ENCODE data around the gene ENOPH1. TPM values are rescaled to one million over a fixed set of nuclear protein-coding genes. Genes with fewer than 3 reads are reported as not detected.
"Not testable (repeated sequence)": the region's sequence is repeated elsewhere in the genome, so short reads cannot be mapped to it uniquely, and the experiment has no call there.

Gene ENOPH1
- total RNA-seq, 1 experiment from 2014 or later, result 78.3 TPM

DNA sequence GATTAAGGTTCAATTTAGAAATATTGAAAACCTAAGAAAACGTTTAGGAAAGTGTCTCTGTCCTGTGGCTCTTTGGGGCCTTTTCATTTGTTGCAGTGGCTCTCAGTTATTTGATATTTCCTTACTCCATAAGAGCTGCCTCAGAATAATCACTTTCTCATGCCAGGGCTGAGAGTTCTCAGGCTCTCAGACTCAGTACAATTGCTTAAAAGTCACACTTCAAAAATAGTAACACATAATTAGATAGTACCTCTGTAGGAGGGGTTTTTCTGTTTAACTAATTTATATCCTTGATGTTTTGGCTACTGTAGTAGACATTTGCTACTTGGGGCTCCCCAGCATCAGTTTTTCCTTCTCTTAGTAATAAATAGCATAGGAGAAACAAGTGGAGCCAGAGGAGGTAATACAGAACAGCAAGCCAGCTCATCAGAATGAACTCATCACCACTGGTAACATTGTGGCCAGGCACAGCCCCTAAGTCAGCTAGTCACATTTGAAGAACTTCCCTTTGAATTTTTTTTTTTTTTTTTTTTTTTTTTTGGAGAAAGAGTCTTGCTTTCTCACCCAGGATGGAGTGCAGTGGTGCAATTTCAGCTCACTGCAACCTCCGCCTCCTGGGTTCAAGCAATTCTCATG lies 48.6 kb upstream of the ENOPH1 start:
- Mint-ChIP-seq H3K27me3 (ENCODE audit: low read depth) (peaks cover 9% of the 10 kb centered on the region), H3K27ac (no peak overlapping the region), H3K4me3 (no peak overlapping the region), H3K4me1 (no peaks in the 10 kb centered on the region), H3K36me3 (peaks cover 18% of the 10 kb centered on the region), H3K9me3 (peaks cover 26% of the 10 kb centered on the region)
- ATAC-seq, result no peak
- no peak for TF ChIP-seq SMAD4 (CRISPR knock-in tag; IDR thresholded peaks at IDR 0.05)
- TF ChIP-seq, protein P1, sequence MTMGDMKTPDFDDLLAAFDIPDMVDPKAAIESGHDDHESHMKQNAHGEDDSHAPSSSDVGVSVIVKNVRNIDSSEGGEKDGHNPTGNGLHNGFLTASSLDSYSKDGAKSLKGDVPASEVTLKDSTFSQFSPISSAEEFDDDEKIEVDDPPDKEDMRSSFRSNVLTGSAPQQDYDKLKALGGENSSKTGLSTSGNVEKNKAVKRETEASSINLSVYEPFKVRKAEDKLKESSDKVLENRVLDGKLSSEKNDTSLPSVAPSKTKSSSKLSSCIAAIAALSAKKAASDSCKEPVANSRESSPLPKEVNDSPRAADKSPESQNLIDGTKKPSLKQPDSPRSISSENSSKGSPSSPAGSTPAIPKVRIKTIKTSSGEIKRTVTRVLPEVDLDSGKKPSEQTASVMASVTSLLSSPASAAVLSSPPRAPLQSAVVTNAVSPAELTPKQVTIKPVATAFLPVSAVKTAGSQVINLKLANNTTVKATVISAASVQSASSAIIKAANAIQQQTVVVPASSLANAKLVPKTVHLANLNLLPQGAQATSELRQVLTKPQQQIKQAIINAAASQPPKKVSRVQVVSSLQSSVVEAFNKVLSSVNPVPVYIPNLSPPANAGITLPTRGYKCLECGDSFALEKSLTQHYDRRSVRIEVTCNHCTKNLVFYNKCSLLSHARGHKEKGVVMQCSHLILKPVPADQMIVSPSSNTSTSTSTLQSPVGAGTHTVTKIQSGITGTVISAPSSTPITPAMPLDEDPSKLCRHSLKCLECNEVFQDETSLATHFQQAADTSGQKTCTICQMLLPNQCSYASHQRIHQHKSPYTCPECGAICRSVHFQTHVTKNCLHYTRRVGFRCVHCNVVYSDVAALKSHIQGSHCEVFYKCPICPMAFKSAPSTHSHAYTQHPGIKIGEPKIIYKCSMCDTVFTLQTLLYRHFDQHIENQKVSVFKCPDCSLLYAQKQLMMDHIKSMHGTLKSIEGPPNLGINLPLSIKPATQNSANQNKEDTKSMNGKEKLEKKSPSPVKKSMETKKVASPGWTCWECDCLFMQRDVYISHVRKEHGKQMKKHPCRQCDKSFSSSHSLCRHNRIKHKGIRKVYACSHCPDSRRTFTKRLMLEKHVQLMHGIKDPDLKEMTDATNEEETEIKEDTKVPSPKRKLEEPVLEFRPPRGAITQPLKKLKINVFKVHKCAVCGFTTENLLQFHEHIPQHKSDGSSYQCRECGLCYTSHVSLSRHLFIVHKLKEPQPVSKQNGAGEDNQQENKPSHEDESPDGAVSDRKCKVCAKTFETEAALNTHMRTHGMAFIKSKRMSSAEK (CRISPR knock-in tag; IDR thresholded peaks at IDR 0.05; ENCODE audit: borderline replicate concordance), result no peak
- TF ChIP-seq IRF2 (CRISPR knock-in tag; IDR thresholded peaks at IDR 0.05; ENCODE audit: borderline replicate concordance, low read depth), result no peak
- TF ChIP-seq, protein P2, sequence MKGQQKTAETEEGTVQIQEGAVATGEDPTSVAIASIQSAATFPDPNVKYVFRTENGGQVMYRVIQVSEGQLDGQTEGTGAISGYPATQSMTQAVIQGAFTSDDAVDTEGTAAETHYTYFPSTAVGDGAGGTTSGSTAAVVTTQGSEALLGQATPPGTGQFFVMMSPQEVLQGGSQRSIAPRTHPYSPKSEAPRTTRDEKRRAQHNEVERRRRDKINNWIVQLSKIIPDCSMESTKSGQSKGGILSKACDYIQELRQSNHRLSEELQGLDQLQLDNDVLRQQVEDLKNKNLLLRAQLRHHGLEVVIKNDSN (CRISPR knock-in tag; IDR thresholded peaks at IDR 0.05), result no peak
- TF ChIP-seq ZNF671 (CRISPR knock-in tag; IDR thresholded peaks at IDR 0.05), result no peak
- ChIA-PET CTCF (no interaction called here), POLR2A (interaction anchor here (0.6 to 1.9 kb wide), 3 partner anchors 41 to 106 kb away, joined by 3 to 10 read pairs (median 4); no protein-coding TSS in a partner anchor)
- DNase-seq (ENCODE audit: low spot score), result no peak

DNA sequence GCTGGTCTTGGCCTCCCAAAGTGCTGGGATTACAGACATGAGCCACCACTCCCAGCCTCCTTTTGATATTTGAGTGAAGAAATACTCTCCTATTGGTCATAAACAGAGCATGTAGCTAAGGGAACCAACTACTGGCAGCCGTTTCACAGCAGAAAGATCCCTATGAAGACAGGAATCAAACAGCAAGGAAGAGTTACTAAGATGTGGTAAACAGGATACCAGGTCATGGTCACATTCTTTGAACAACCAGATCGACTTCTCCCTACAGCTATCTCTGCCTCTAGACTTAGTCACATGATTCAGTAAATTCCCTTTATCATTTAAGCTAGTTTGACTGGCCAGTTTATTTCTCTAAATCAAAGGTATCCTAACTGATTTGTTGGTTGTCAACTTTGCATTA lies 47.6 kb upstream of the ENOPH1 start:
- no peak for DNase-seq (ENCODE audit: low spot score)
- H3K36me3 Mint-ChIP-seq, result peaks cover 17% of the 10 kb centered on the region
- no peak overlapping the region for H3K27ac Mint-ChIP-seq
- CTCF ChIA-PET, result no interaction called here
- H3K4me1 Mint-ChIP-seq, result no peaks in the 10 kb centered on the region
- peaks cover 9% of the 10 kb centered on the region for H3K27me3 Mint-ChIP-seq (ENCODE audit: low read depth)
- TF ChIP-seq FOXJ3 (CRISPR knock-in tag; IDR thresholded peaks at IDR 0.05; ENCODE audit: borderline replicate concordance), result no peak
- POLR2A ChIA-PET, result interaction anchor here (0.6 to 0.8 kb wide), 2 partner anchors 8 to 105 kb away, joined by 3 to 4 read pairs; partner anchors contain the start of gene HNRNPD
- no peak for ATAC-seq
- H3K9me3 Mint-ChIP-seq, result peaks cover 26% of the 10 kb centered on the region
- no peak overlapping the region for H3K4me3 Mint-ChIP-seq

DNA sequence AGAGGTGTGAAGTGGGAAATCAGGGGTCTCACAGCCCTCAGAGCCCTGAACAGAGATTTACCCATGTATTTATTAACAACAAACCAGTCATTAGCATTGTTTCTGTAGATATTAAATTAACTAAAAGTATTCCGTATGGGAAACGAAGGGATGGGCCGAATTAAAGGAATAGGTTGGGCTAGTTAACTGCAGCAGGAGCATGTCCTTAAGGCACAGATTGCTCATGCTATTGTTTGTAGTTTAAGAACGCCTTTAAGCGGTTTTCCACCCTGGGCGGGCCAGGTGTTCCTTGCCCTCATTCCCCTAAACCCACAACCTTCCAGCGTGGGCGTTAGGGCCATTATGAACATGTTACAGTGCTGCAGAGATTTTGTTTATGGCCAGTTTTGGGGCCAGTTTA lies 44.1 kb upstream of the ENOPH1 start:
- POLR2A ChIA-PET; ATAC-seq; H3K4me1 Mint-ChIP-seq; H3K27me3 Mint-ChIP-seq (ENCODE audit: low read depth); H3K27ac Mint-ChIP-seq; H3K4me3 Mint-ChIP-seq; CTCF ChIA-PET; DNase-seq (ENCODE audit: low spot score): not testable (repeated sequence)
- peaks cover 25% of the 10 kb centered on the region for H3K9me3 Mint-ChIP-seq
- peaks cover 16% of the 10 kb centered on the region for H3K36me3 Mint-ChIP-seq

DNA sequence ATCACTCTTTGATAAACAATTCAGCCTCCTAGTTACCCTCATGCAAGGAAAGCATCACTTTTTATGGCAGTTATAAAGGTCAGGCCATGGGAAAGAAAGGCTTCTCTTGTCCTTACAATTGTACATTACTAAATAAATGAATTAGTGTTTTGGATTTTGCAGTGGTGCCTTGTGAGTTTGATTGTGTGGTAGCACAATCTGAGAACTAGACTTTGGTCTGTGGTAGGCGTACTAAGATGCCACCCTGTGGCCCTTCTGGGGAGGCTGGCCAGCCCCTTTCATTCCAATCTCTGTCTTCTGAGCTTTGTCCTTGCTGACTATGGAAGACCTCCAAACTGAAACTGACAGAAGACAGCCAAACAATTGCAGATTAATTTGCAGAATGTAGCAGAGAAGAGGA lies 42.0 kb upstream of the ENOPH1 start:
- Mint-ChIP-seq H3K36me3 (peaks cover 16% of the 10 kb centered on the region), H3K27ac (no peak overlapping the region), H3K4me3 (no peak overlapping the region), H3K27me3 (ENCODE audit: low read depth) (peaks cover 9% of the 10 kb centered on the region), H3K9me3 (peaks cover 25% of the 10 kb centered on the region), H3K4me1 (peaks cover 8% of the 10 kb centered on the region)
- POLR2A ChIA-PET, result no interaction called here
- ATAC-seq (peak; percentile 44; the same call in 1 of the 2 replicates), DNase-seq (ENCODE audit: low spot score) (no peak)
- TF ChIP-seq MXD4 (CRISPR knock-in tag; IDR thresholded peaks at IDR 0.05; ENCODE audit: borderline replicate concordance) (no peak), EMX1 (CRISPR knock-in tag; IDR thresholded peaks at IDR 0.05) (no peak), GABPB1 (CRISPR knock-in tag; IDR thresholded peaks at IDR 0.05) (no peak)
- CTCF ChIA-PET, result interaction anchor here (0.6 to 1.5 kb wide), 3 partner anchors 8 to 113 kb away, joined by 3 to 6 read pairs (median 4); no protein-coding TSS in a partner anchor

DNA sequence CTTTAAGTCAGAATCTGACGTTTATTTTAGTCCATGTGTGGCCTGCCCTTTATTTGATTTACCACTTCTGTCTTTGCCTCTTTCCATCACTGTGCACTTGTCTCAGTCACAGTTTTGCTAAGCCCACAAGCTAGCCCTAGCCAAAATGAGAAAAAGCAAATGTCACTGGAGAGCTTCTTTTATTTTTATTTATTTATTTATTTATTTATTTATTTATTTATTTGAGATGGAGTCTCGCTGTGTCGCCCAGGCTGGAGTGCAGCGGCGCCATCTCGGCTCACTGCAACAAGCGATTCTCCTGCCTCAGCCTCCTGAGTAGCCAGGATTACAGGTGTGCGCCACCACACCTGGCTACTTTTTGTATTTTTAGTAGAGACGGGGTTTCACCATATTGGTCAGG lies 40.3 kb upstream of the ENOPH1 start:
- not testable (repeated sequence) for H3K27ac Mint-ChIP-seq; H3K4me3 Mint-ChIP-seq; DNase-seq (ENCODE audit: low spot score); H3K27me3 Mint-ChIP-seq (ENCODE audit: low read depth); ATAC-seq
- Mint-ChIP-seq H3K9me3 (peaks cover 19% of the 10 kb centered on the region), H3K4me1 (peaks cover 10% of the 10 kb centered on the region), H3K36me3 (peaks cover 13% of the 10 kb centered on the region)
- ChIA-PET POLR2A (interaction anchor here (0.7 kb wide), 2 partner anchors 28 to 502 kb away, joined by 5 to 6 read pairs; no protein-coding TSS in a partner anchor), CTCF (interaction anchor here (1.5 kb wide), 1 partner anchor 9 kb away, joined by 6 read pairs; no protein-coding TSS in a partner anchor)

All from WTC11 (cell line).